CD4-positive, CD25-positive, alpha-beta regulatory T cell (primary cell): ENCODE measurements around the gene ACKR2. TPM values are rescaled to one million over a fixed set of nuclear protein-coding genes. Genes with fewer than 3 reads are reported as not detected.

ENCODE experiments used
- ATAC-seq, 2 donors: fragments of 150-1000 bp; cut with Tn5 transposase; one replicate each; pipeline ENCODE4 v1.10.0; 2021; ENCODE audit warnings: low read depth in 2 of 2, moderate number of reproducible peaks in 2 of 2, moderate library complexity in 1 of 2
- DNase-seq, 3 donors: peaks; one replicate each; pipeline versions ENCODE4 v3.0.0 to v3.0.0-alpha.2; 2012 to 2022; ENCODE audit warnings: mixed read lengths in 1 of 3
- H3K27ac ChIP-seq: one replicate; pipeline ENCODE4 v1.7.0; 2013; ENCODE audit warnings: mild to moderate bottlenecking, low read length; ENCODE audit not compliant: insufficient read depth, poor library complexity, severe bottlenecking
- H3K27me3 ChIP-seq: one replicate; pipeline ENCODE4 v1.7.0; 2013; ENCODE audit warnings: low read length; ENCODE audit not compliant: control insufficient read depth, insufficient read depth
- H3K36me3 ChIP-seq: one replicate; pipeline ENCODE4 v1.7.0; 2013; ENCODE audit warnings: mild to moderate bottlenecking, low read length, moderate library complexity; ENCODE audit not compliant: control insufficient read depth, insufficient read depth
- H3K4me1 ChIP-seq: 2 replicates; pipeline ENCODE4 v1.7.0; 2013; ENCODE audit warnings: mild to moderate bottlenecking, low read length; ENCODE audit not compliant: insufficient read depth, control insufficient read depth, poor library complexity, severe bottlenecking
- H3K4me3 ChIP-seq: one replicate; pipeline ENCODE4 v1.7.0; 2013; ENCODE audit warnings: low read depth, mild to moderate bottlenecking, low read length, moderate library complexity
- H3K9me3 ChIP-seq, 2 experiments: 1 replicate in 1 of 2; 2 replicates in 1 of 2; pipeline ENCODE4 v1.7.0; 2013; ENCODE audit warnings: low read length in 2 of 2, mild to moderate bottlenecking in 1 of 2, moderate library complexity in 1 of 2; ENCODE audit not compliant: control insufficient read depth in 2 of 2
- H3K27ac Mint-ChIP-seq, 3 donors: one replicate each; pipeline ENCODE4 v1.8.0; 2020 to 2022; ENCODE audit warnings: mild to moderate bottlenecking in 3 of 3, mixed read lengths in 3 of 3, moderate library complexity in 2 of 3
- H3K27me3 Mint-ChIP-seq: one replicate; pipeline ENCODE4 v1.8.0; 2022; ENCODE audit warnings: mild to moderate bottlenecking, mixed read lengths
- H3K36me3 Mint-ChIP-seq: one replicate; pipeline ENCODE4 v1.8.0; 2020; ENCODE audit warnings: mixed read lengths
- H3K4me1 Mint-ChIP-seq, 4 donors: one replicate each; pipeline ENCODE4 v1.8.0; 2020 to 2022; ENCODE audit warnings: mixed read lengths in 4 of 4, mild to moderate bottlenecking in 1 of 4
- H3K4me3 Mint-ChIP-seq, 4 donors: one replicate each; pipeline ENCODE4 v1.8.0; 2020 to 2022; ENCODE audit warnings: mild to moderate bottlenecking in 4 of 4, mixed read lengths in 4 of 4, moderate library complexity in 3 of 4
- H3K9me3 Mint-ChIP-seq, 7 donors: one replicate each; pipeline ENCODE4 v1.8.0; 2020 to 2022; ENCODE audit warnings: mixed read lengths in 7 of 7, mild to moderate bottlenecking in 3 of 7, moderate library complexity in 2 of 7
- polyA plus RNA-seq, 4 donors: library from polyadenylated mRNA; unstranded; fragments of 300-500 nt; fragmentation: Illumina TruSeq; gene quantifications; one replicate each; pipeline ENCODE4 v1.2.3, GENCODE V29; 2021
- total RNA-seq: library from RNA; stranded (reverse); gene quantifications from one replicate; pipeline ENCODE4 v1.2.3, GENCODE V29; 2022

ACKR2 gene
- total and polyA plus RNA-seq, 5 donors from 2014 or later, result 0.29 to 0.35 TPM; not detected in 3

GRCh38 chr3:42790714-42791229 lies 18.5 kb upstream of the ACKR2 start:
- Histone ChIP-seq H3K36me3 (peaks cover 21% of the 10 kb centered on the region), H3K9me3 (no peaks in the 10 kb centered on the region), H3K4me3 (no peak overlapping the region), H3K27ac (no peak overlapping the region), H3K27me3 (no peaks in the 10 kb centered on the region), H3K4me1 (no peaks in the 10 kb centered on the region)
- Mint-ChIP-seq H3K27ac (peak overlapping the region in 1 of 3 donors; percentile 40), H3K4me1 (peaks cover 15 to 30% (median 18%) of the 10 kb centered on the region in 4 donors), H3K9me3 (no peaks in the 10 kb centered on the region), H3K27me3 (no peaks in the 10 kb centered on the region), H3K4me3 (no peak overlapping the region), H3K36me3 (peaks cover 27% of the 10 kb centered on the region)
- DNase-seq (no peak), ATAC-seq (no peak)

- no peak for ATAC-seq
- Histone ChIP-seq H3K4me1 (no peaks in the 10 kb centered on the region), H3K9me3 (no peaks in the 10 kb centered on the region), H3K27ac (no peak overlapping the region), H3K36me3 (peaks cover 9% of the 10 kb centered on the region), H3K27me3 (no peaks in the 10 kb centered on the region), H3K4me3 (no peak overlapping the region)
- Mint-ChIP-seq H3K36me3 (peaks cover 16% of the 10 kb centered on the region), H3K9me3 (no peaks in the 10 kb centered on the region), H3K27me3 (no peaks in the 10 kb centered on the region), H3K4me1 (peaks cover 25 to 40% (median 30%) of the 10 kb centered on the region in 4 donors), H3K27ac (peak overlapping the region in 1 of 3 donors; percentile 56), H3K4me3 (no peak overlapping the region)
- DNase-seq, result no peak
Measured at GRCh38 chr3:42795621-42796181, 13.5 kb upstream of the ACKR2 start.

GRCh38 chr3:42796332-42796885 lies 12.8 kb upstream of the ACKR2 start:
- no peak overlapping the region for H3K4me3 Mint-ChIP-seq
- no peaks in the 10 kb centered on the region for H3K4me1 ChIP-seq
- H3K27ac ChIP-seq, result no peak overlapping the region
- no peak for DNase-seq
- H3K27me3 Mint-ChIP-seq, result no peaks in the 10 kb centered on the region
- H3K4me3 ChIP-seq, result no peak overlapping the region
- peaks cover 14% of the 10 kb centered on the region for H3K36me3 Mint-ChIP-seq
- no peaks in the 10 kb centered on the region for H3K9me3 Mint-ChIP-seq
- H3K9me3 ChIP-seq, result no peaks in the 10 kb centered on the region
- peaks cover 8% of the 10 kb centered on the region for H3K36me3 ChIP-seq
- H3K27me3 ChIP-seq, result no peaks in the 10 kb centered on the region
- H3K27ac Mint-ChIP-seq, result no peak overlapping the region
- no peak for ATAC-seq
- H3K4me1 Mint-ChIP-seq, result peaks cover 27 to 42% (median 31%) of the 10 kb centered on the region in 4 donors

GRCh38 chr3:42799376-42799775 lies 9.9 kb upstream of the ACKR2 start:
- Mint-ChIP-seq H3K27ac (no peak overlapping the region), H3K27me3 (peaks cover 3% of the 10 kb centered on the region), H3K4me3 (peak overlapping the region in 1 of 4 donors; percentile 33), H3K4me1 (peaks cover 31 to 59% (median 47%) of the 10 kb centered on the region in 4 donors), H3K9me3 (peaks cover 0 to 2% (median 0%) of the 10 kb centered on the region in 7 donors), H3K36me3 (peaks cover 4% of the 10 kb centered on the region)
- ATAC-seq (no peak), DNase-seq (no peak)
- Histone ChIP-seq H3K4me3 (no peak overlapping the region), H3K4me1 (peaks cover 14% of the 10 kb centered on the region), H3K9me3 (no peaks in the 10 kb centered on the region), H3K27ac (no peak overlapping the region), H3K36me3 (no peaks in the 10 kb centered on the region), H3K27me3 (no peaks in the 10 kb centered on the region)

- H3K4me3 Mint-ChIP-seq, result no peak overlapping the region
- Histone ChIP-seq H3K4me3 (no peak overlapping the region), H3K9me3 (no peaks in the 10 kb centered on the region), H3K4me1 (peaks cover 20% of the 10 kb centered on the region), H3K27ac (no peak overlapping the region), H3K27me3 (no peaks in the 10 kb centered on the region), H3K36me3 (no peaks in the 10 kb centered on the region)
- H3K36me3 Mint-ChIP-seq, result peaks cover 4% of the 10 kb centered on the region
- peaks cover 8% of the 10 kb centered on the region for H3K27me3 Mint-ChIP-seq
- peaks cover 31 to 67% (median 51%) of the 10 kb centered on the region in 4 donors for H3K4me1 Mint-ChIP-seq
- peak overlapping the region in 2 of 3 donors; percentile 28 to 62 for H3K27ac Mint-ChIP-seq
- no peak for DNase-seq
- no peak for ATAC-seq
- H3K9me3 Mint-ChIP-seq, result peaks cover 0 to 2% (median 0%) of the 10 kb centered on the region in 7 donors
Measured at GRCh38 chr3:42800251-42800650, 9.0 kb upstream of the ACKR2 start.

GRCh38 chr3:42801048-42801620 lies 8.1 kb upstream of the ACKR2 start:
- Histone ChIP-seq H3K4me1 (peaks cover 20% of the 10 kb centered on the region), H3K9me3 (no peaks in the 10 kb centered on the region), H3K36me3 (no peaks in the 10 kb centered on the region), H3K27me3 (no peaks in the 10 kb centered on the region), H3K27ac (no peak overlapping the region), H3K4me3 (no peak overlapping the region)
- Mint-ChIP-seq H3K9me3 (peaks cover 0 to 2% (median 0%) of the 10 kb centered on the region in 7 donors), H3K4me1 (peaks cover 25 to 60% (median 43%) of the 10 kb centered on the region in 4 donors), H3K4me3 (peak overlapping the region in 2 of 4 donors; percentile 29 to 58), H3K27ac (peak overlapping the region in 1 of 3 donors; percentile 28), H3K27me3 (peaks cover 17% of the 10 kb centered on the region), H3K36me3 (peaks cover 6% of the 10 kb centered on the region)
- DNase-seq (no peak), ATAC-seq (no peak)

GRCh38 chr3:42801784-42802183 lies 7.5 kb upstream of the ACKR2 start:
- Histone ChIP-seq H3K27me3 (no peaks in the 10 kb centered on the region), H3K9me3 (no peaks in the 10 kb centered on the region), H3K4me1 (peaks cover 20% of the 10 kb centered on the region), H3K4me3 (no peak overlapping the region), H3K36me3 (no peaks in the 10 kb centered on the region), H3K27ac (no peak overlapping the region)
- ATAC-seq (no peak), DNase-seq (no peak)
- Mint-ChIP-seq H3K27me3 (peaks cover 24% of the 10 kb centered on the region), H3K36me3 (peaks cover 2% of the 10 kb centered on the region), H3K27ac (no peak overlapping the region), H3K4me3 (peak overlapping the region in 1 of 4 donors; percentile 58), H3K4me1 (peaks cover 25 to 57% (median 40%) of the 10 kb centered on the region in 4 donors), H3K9me3 (peaks cover 0 to 2% (median 0%) of the 10 kb centered on the region in 7 donors)
